ENCODE data around the gene IQCB1. TPM values are rescaled to one million over a fixed set of nuclear protein-coding genes. Genes with fewer than 3 reads are reported as not detected.
A peak's percentile ranks its signal among the peaks of the same experiment; 100 is the strongest.

The IQCB1 gene
- total and polyA plus RNA-seq, 2 experiments from 2014 or later: 28.8 to 39.0 TPM

DNA sequence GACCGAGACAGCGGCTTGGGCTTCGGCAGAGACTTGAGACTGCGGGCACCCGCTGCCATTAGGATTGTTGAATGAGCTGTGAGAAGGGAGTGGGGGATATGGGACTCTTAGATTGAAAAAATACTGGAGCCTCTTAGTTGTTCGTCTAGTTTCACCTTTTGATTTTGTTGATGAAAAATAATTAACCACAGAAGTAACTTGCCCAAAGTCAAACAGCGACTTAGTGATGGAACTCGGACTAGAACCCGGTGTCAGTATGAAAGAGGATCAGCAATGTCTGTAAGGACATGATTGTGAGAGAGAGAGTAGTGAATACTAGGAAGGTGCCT lies 84.8 kb downstream of the IQCB1 start (continued):
- TF ChIP-seq, protein P1, sequence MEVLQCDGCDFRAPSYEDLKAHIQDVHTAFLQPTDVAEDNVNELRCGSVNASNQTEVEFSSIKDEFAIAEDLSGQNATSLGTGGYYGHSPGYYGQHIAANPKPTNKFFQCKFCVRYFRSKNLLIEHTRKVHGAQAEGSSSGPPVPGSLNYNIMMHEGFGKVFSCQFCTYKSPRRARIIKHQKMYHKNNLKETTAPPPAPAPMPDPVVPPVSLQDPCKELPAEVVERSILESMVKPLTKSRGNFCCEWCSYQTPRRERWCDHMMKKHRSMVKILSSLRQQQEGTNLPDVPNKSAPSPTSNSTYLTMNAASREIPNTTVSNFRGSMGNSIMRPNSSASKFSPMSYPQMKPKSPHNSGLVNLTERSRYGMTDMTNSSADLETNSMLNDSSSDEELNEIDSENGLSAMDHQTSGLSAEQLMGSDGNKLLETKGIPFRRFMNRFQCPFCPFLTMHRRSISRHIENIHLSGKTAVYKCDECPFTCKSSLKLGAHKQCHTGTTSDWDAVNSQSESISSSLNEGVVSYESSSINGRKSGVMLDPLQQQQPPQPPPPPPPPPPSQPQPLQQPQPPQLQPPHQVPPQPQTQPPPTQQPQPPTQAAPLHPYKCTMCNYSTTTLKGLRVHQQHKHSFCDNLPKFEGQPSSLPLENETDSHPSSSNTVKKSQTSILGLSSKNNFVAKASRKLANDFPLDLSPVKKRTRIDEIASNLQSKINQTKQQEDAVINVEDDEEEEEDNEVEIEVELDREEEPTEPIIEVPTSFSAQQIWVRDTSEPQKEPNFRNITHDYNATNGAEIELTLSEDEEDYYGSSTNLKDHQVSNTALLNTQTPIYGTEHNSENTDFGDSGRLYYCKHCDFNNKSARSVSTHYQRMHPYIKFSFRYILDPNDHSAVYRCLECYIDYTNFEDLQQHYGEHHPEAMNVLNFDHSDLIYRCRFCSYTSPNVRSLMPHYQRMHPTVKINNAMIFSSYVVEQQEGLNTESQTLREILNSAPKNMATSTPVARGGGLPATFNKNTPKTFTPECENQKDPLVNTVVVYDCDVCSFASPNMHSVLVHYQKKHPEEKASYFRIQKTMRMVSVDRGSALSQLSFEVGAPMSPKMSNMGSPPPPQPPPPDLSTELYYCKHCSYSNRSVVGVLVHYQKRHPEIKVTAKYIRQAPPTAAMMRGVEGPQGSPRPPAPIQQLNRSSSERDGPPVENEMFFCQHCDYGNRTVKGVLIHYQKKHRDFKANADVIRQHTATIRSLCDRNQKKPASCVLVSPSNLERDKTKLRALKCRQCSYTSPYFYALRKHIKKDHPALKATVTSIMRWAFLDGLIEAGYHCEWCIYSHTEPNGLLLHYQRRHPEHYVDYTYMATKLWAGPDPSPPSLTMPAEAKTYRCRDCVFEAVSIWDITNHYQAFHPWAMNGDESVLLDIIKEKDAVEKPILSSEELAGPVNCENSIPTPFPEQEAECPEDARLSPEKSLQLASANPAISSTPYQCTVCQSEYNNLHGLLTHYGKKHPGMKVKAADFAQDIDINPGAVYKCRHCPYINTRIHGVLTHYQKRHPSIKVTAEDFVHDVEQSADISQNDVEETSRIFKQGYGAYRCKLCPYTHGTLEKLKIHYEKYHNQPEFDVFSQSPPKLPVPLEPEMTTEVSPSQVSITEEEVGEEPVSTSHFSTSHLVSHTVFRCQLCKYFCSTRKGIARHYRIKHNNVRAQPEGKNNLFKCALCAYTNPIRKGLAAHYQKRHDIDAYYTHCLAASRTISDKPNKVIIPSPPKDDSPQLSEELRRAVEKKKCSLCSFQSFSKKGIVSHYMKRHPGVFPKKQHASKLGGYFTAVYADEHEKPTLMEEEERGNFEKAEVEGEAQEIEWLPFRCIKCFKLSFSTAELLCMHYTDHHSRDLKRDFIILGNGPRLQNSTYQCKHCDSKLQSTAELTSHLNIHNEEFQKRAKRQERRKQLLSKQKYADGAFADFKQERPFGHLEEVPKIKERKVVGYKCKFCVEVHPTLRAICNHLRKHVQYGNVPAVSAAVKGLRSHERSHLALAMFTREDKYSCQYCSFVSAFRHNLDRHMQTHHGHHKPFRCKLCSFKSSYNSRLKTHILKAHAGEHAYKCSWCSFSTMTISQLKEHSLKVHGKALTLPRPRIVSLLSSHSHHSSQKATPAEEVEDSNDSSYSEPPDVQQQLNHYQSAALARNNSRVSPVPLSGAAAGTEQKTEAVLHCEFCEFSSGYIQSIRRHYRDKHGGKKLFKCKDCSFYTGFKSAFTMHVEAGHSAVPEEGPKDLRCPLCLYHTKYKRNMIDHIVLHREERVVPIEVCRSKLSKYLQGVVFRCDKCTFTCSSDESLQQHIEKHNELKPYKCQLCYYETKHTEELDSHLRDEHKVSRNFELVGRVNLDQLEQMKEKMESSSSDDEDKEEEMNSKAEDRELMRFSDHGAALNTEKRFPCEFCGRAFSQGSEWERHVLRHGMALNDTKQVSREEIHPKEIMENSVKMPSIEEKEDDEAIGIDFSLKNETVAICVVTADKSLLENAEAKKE (CRISPR knock-in tag; IDR thresholded peaks at IDR 0.05): no peak
- TF ChIP-seq, protein P2, sequence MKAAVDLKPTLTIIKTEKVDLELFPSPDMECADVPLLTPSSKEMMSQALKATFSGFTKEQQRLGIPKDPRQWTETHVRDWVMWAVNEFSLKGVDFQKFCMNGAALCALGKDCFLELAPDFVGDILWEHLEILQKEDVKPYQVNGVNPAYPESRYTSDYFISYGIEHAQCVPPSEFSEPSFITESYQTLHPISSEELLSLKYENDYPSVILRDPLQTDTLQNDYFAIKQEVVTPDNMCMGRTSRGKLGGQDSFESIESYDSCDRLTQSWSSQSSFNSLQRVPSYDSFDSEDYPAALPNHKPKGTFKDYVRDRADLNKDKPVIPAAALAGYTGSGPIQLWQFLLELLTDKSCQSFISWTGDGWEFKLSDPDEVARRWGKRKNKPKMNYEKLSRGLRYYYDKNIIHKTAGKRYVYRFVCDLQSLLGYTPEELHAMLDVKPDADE (IDR thresholded peaks at IDR 0.05): no peak

DNA sequence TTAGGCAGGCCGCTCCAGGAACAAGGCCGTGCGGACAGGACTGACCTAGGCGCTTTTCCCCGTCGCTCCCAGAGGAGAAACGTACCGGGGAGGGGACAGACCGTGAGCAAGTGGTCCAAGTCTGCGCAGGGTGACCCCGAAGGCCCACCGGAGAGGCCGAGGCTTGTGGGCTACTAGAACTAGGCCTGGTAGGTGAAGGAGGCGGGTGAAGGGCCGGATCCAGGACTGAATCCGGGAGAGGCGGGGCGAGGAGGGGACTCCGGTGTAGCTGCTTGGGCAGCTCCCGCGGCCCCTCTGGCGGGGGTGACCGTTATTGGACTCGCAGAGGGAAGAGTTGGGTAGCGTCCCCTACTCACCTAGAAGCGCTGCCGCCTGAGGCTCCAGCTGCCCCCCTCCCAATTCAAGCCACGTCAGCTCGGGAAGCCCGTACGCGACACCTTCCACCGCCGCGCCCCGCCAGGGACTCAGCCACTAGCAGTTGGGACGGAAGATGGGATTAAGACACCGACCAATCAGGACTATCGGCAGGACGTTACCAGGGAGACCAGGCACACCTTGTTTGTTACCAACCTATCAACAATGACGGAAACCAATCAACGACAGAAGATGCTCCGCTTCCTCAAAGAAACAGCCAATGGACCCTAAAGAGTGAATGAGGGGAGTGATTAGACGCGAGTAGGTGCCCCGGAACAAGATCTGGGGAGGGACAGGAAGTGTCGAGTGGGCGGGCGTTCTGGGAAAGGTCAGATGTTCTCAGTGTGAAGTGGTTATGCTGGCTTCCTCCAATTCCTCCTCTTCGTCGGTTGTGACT lies 85.4 kb downstream of the IQCB1 start, which contains the start of gene GOLGB1:
GOLGB1 (minus strand) TSS at position 466 of the 811 bp plus-strand sequence. CDS start 18,770 bp downstream, outside the sequence.
- no peaks in the 10 kb centered on the region for H4K20me1 ChIP-seq (replicated peaks; ENCODE audit: insufficient read depth)
- DNase-seq (ENCODE audit: low spot score): peak; percentile 100
- Mint-ChIP-seq H3K4me1 (peaks cover 6% of the 10 kb centered on the region; the same call in 2 of the 3 replicates), H3K36me3 (ENCODE audit: low read depth) (no peaks in the 10 kb centered on the region), H3K27ac (no peak within 1 kb of the TSS), H3K4me3 (no peak within 1 kb of the TSS), H3K27me3 (ENCODE audit: insufficient read depth, low read depth, poor library complexity) (peaks cover 5% of the 10 kb centered on the region), H3K9me3 (no peaks in the 10 kb centered on the region)
- H3K36me3 ChIP-seq (ENCODE audit: insufficient read depth): no peaks in the 10 kb centered on the region
- peak within 1 kb of the TSS; percentile 16 for H2AFZ ChIP-seq
- peak within 1 kb of the TSS; percentile 79 for H3K4me2 ChIP-seq
- peak within 1 kb of the TSS; percentile 85 for H3K27ac ChIP-seq (ENCODE audit: low read depth)
- no peaks in the 10 kb centered on the region for H3K27me3 ChIP-seq (ENCODE audit: insufficient read depth)
- peak within 1 kb of the TSS; percentile 81 for H3K4me3 ChIP-seq
- peak; percentile 95 for ATAC-seq
- no peaks in the 10 kb centered on the region for H3F3A ChIP-seq (replicated peaks; ENCODE audit: low read depth)
- 0 out of 2 replicates have a peak, but pooled peaks cover 3% of the 10 kb centered on the region for H3K4me1 ChIP-seq (ENCODE audit: insufficient read depth)
- no peaks in the 10 kb centered on the region for H3K9me2 ChIP-seq (ENCODE audit: insufficient read depth)
- peaks cover 22% of the 10 kb centered on the region; the same call in 1 of the 2 replicates for H3K79me2 ChIP-seq (replicated peaks; ENCODE audit: insufficient read depth)
- TF ChIP-seq EZH2 (IDR thresholded peaks at IDR 0.05; ENCODE audit: low read depth, unreplicated experiment) (no peak), NANOG (IDR thresholded peaks at IDR 0.05; ENCODE audit: borderline replicate concordance) (0 out of 2 replicates have a peak, but pooled peaks have one; percentile 45), ZNF331 (CRISPR knock-in tag; IDR thresholded peaks at IDR 0.05; ENCODE audit: low read depth) (no peak), JUNB (IDR thresholded peaks at IDR 0.05; ENCODE audit: unreplicated experiment) (no peak)
- TF ChIP-seq, protein P3, sequence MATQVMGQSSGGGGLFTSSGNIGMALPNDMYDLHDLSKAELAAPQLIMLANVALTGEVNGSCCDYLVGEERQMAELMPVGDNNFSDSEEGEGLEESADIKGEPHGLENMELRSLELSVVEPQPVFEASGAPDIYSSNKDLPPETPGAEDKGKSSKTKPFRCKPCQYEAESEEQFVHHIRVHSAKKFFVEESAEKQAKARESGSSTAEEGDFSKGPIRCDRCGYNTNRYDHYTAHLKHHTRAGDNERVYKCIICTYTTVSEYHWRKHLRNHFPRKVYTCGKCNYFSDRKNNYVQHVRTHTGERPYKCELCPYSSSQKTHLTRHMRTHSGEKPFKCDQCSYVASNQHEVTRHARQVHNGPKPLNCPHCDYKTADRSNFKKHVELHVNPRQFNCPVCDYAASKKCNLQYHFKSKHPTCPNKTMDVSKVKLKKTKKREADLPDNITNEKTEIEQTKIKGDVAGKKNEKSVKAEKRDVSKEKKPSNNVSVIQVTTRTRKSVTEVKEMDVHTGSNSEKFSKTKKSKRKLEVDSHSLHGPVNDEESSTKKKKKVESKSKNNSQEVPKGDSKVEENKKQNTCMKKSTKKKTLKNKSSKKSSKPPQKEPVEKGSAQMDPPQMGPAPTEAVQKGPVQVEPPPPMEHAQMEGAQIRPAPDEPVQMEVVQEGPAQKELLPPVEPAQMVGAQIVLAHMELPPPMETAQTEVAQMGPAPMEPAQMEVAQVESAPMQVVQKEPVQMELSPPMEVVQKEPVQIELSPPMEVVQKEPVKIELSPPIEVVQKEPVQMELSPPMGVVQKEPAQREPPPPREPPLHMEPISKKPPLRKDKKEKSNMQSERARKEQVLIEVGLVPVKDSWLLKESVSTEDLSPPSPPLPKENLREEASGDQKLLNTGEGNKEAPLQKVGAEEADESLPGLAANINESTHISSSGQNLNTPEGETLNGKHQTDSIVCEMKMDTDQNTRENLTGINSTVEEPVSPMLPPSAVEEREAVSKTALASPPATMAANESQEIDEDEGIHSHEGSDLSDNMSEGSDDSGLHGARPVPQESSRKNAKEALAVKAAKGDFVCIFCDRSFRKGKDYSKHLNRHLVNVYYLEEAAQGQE (IDR thresholded peaks at IDR 0.05; ENCODE audit: unreplicated experiment): no peak
